ENCODE results near the gene STARD8.

Gene STARD8

DNA sequence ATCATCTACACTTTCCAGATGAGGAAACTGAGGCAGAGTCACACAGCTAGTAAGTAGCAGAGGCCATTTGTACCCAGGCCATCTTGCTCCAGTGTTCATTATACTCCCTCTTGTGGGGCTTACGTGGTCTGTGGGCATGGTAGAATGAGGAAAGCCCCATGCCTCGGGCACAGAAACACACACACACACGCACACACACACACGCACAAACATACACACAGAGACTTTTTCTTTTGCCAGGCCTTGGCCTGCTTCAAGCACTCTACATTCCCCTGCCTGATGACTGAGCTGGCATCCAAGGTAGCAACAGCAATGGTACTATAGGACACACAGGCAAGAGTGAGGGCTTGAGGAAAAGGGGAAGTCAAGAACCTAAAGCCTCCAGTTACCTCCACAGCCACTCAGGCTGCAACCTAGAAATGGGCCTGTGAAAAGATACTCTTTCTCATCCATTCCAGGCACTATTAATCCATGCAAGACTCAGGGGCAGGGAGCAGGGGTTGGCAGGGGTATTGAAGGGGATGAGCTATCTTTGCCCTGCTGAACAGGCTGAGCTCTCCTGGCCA, 43.6 kb downstream of the STARD8 start:
- no peak for DNase-seq (ENCODE audit: low read depth in 2 of 2)

GRCh38 chrX:68691921-68692320, 44.5 kb downstream of the STARD8 start:
- DNase-seq (ENCODE audit: low read depth in 2 of 2) = no peak

- DNase-seq (ENCODE audit: low read depth in 2 of 2) = no peak
Observed at GRCh38 chrX:68692651-68693050, 45.2 kb downstream of the STARD8 start.

GRCh38 chrX:68693481-68694434, 46.3 kb downstream of the STARD8 start:
- no peak for DNase-seq (ENCODE audit: low read depth in 2 of 2)

DNA sequence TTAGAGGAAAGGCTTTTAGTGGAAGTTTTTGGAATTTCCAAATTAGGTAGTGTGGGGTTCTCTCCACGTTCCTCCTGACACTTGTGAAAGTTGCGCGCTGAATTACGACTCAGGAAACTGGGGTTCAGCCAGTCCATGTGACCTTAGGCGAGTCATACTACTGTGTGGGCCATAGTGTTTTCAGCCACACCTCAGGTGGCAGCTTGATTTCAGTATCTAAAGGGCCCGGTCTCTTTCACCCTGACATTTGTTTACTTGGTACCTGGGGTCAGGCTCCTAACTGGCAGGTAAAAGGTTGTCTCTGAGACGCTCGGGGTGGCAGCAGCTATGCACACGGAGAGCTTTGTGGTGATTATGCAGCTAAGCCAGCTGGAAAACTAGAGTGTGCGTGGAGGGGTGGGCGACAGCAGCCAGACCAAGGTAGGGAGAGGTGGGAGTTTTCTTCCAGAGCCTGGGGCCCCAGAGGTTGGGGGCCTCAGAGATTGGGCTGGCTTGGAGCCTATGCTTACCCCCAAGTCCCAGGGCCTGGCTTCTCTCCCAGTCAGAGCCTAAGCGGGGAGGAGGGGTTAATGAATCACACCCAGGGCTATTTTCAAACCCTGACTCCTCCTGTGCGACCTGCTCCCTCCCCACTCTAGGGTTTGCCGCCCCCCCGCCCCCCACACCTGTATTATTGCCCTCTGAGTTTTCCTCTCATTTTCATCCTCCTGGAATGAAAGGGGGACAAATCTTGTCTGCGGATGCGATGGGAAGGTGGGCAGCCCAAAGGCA, 47.2 kb downstream of the STARD8 start:
- no peak for DNase-seq (ENCODE audit: low read depth in 2 of 2)

- DNase-seq (ENCODE audit: low read depth in 2 of 2) = no peak
Observed at GRCh38 chrX:68695206-68695845, 47.9 kb downstream of the STARD8 start.

- DNase-seq (ENCODE audit: low read depth in 2 of 2) = no peak
Observed at GRCh38 chrX:68696267-68696990, 49.0 kb downstream of the STARD8 start.

DNA sequence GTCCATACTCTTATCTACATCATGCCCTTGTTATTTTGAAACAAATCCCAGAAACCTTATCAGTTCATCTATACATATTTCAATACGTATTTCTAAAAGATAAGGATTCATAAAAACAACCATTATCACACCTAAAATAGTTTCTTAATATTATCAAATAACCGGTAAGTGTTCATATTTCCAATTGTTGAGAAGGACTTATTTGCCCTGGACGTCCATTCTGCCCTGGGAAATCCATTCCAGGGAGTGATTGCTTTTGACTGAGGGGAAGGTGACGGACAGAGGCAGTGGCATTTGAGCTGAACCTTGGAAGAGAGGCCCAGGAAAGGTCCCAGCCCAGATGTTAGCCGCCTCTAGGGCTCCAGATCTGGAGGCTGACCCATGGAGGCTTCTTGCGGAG, 49.6 kb downstream of the STARD8 start:
- no peak for DNase-seq (ENCODE audit: low read depth in 2 of 2)

- DNase-seq (ENCODE audit: low read depth in 2 of 2) = no peak
Observed at GRCh38 chrX:68697465-68698125, 50.1 kb downstream of the STARD8 start.

DNA sequence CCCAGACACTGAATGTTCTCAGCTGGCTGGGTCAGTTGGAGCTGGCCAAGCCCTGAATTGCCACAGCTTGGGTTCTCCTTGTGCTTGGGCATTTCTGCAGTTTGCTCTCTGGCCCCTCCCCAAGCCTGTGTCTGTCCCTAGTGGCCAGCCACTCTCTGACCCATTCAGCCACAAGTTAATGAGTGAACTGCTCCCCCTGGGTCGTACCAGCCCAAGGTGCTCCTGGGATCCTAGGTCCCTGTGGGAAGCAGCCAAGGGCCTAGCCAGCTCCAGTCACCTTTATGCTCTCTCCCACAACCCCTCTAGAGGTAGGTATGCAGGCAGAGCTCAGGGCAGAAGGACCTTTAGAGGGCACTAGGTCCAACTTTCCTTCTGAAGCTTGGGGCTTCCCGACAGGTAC, 51.5 kb downstream of the STARD8 start:
- no peak for DNase-seq (ENCODE audit: low read depth in 2 of 2)

GRCh38 chrX:68699960-68700746, 52.7 kb downstream of the STARD8 start:
- no peak for DNase-seq (ENCODE audit: low read depth in 2 of 2)

DNA sequence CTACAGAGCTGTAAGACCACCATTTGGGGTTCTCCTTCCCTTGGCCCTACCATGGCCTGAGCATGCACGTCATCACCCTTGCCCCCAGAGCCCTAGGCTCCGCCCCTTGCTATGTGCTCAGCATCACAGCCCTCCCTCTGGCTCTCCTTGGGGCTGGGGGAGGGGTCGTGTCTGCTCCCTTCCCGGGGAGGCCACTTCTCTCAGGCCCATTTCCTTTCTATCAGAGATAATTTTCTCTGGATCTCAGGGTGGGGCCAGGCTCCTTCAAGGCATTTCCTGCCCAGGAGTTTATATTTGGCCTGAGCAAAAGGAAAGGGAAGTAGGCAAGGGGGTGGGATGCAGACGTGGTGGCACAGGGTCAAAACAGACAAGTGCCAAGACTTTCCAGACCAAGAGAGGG, 55.9 kb downstream of the STARD8 start:
- no peak for DNase-seq (ENCODE audit: low read depth in 2 of 2)

GRCh38 chrX:68703846-68704245, 56.4 kb downstream of the STARD8 start:
- no peak for DNase-seq (ENCODE audit: low read depth in 2 of 2)

- DNase-seq (ENCODE audit: low read depth in 2 of 2) = no peak
Observed at GRCh38 chrX:68705986-68706385, 58.5 kb downstream of the STARD8 start.

DNA sequence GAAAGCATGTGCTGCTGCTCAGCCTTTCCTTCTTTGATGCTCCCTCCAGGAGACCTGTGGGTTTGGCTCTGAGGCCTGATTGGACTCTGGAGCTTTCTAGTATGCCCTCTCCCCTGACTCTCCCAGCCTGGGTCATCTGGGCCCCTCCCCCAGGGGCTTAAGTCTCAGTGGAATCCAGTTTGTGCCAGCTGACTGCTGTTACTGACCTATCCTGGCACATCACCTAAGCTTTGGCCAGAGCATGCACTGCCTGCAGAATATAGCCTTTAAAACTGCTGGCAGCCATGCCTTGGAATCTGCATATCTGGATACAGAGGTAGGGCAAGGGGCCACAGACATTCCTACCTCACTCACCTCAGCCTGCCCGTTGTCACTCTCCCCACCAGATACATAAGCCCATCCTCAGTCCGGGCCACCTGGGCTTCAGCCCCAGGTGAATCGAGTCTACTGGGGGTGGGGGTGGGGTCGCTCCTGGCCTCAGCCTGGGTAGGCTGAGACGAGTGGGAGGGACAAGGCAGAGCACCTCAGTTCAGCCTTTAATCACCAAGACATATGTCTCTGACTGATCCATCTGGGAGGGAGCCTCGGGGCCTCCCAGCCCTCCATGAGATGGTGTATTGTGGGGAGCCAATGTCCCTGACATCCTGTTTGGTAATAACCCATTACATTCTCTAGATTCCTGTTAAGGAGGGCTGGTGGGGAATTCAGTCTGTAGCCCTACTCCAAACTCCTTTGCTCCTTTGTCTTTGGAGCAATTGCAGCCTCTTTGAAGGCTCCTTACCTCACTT, 61.2 kb downstream of the STARD8 start:
- no peak for DNase-seq (ENCODE audit: low read depth in 2 of 2)

DNA sequence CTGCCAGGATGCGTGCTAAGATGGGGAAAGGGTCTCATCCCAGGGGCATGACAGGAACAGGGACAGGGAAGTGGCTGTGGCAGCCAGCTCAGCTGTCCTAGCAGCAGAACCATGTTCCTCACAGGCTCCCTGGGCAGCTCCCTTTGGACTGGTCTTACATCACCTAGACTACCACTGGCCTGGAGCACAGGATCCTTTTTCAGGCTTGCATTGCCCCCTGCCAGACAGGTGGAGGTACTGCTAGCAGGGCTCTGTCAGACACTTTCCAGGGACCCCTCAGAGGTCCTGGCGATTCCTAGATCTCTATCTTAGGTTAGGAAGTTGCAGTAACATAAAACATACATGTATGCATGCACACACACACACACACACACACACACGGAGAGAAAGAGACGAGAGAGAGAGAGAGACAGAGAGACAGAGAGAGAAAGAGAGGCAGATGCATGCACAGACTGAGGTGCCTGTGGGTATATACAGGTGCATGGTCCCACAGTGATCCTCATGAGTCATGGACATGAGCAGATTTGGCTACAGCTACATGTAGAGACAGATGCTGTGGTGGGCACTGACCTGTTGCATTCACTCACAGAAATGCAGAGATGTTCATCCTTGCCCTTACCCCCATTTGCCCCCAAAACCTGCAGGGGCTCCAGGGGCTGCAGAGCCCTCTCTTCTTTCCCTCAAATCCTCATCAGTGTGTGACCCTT, 63.6 kb downstream of the STARD8 start:
- no peak for DNase-seq (ENCODE audit: low read depth in 2 of 2)

GRCh38 chrX:68711845-68712244, 64.4 kb downstream of the STARD8 start:
- no peak for DNase-seq (ENCODE audit: low read depth in 2 of 2)

DNA sequence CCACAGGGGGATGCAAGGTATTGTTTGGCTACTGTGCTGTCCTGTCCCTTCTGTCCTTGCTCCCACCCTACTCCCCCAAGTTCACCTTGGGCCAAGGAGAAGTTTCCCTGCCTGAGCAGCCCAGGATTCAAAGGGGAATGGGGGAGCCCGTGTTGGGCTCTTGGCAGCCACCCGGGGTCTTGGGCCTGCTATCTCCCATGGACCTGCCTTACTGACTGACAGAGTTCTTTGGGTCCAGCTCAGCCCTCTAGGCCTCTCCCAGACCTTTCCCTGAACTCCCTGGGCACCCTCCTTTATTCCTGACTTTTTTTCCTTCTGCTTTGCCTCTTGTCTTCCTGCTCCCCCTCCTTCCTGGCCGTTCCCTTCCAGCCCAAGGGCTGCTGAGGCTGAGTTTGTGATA, 67.4 kb downstream of the STARD8 start:
- no peak for DNase-seq (ENCODE audit: low read depth in 2 of 2)

GRCh38 chrX:68717196-68717595, 69.7 kb downstream of the STARD8 start:
- no peak for DNase-seq (ENCODE audit: low read depth in 2 of 2)

All from stimulated activated CD4-positive, alpha-beta T cell treated with anti-CD3 and anti-CD28 coated beads, Interleukin-1b, Interleukin-23, amount 100 ng/mL, for 4 hours (primary cell).